Stimulated activated CD4-positive, alpha-beta T cell treated with anti-CD3 and anti-CD28 coated beads, Interleukin-1b, Interleukin-23, amount 100 ng/mL, for 1 hour (primary cell): ENCODE results near the gene CHKA.
"Not testable (repeated sequence)": the region's sequence is repeated elsewhere in the genome, so short reads cannot be mapped to it uniquely, and the experiment has no call there.

Experiments
- DNase-seq, 2 donors: peaks; one replicate each; pipeline ENCODE4 v3.0.0-alpha.2; 2020; ENCODE audit warnings: low read depth in 2 of 2

Gene CHKA

GRCh38 chr11:68116126-68116525, 5.1 kb downstream of the CHKA start:
- no peak for DNase-seq

DNA sequence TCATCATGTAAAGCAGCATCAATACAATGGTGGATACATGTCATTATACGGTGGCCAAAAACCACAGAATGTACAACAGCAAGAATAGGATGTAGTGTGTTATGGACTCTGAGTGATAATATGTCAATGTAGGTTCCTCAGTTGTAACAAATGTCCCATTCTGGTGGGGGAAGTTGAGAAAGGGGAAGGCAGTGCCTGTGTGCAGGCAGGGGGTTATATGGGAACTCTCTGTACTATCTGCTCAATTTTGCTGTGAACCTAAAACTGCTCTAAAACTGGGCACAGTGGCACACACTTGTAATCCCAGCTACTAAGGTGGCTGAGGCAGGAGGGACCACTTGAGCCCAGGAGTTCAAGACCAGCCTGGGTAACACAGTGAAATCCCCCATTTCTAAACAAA, 5.9 kb downstream of the CHKA start:
- no peak for DNase-seq

DNA sequence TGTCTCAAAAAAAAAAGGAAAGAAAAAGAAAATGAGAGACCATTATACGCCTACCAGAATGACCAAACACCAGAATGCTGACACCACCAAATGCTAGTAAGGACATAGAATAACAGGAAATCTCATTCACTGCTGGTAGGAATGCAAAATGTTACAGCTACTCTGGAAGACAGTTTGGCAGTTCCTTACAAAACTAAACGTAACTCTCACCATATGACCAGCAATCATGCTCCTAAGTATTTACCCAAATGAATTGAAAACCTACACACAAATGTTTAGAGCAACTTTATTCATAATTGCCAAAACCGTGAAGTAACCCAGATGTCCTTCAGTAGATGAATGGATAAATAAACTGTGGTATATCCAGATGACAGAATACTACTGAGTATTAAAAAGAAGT, 7.2 kb downstream of the CHKA start:
- no peak for DNase-seq

- DNase-seq, result no peak
These were observed 13.5 kb downstream of the CHKA start for GRCh38 chr11:68107689-68108088.

GRCh38 chr11:68106165-68106940, 14.8 kb downstream of the CHKA start:
- no peak for DNase-seq

- DNase-seq, result no peak
These were observed 21.4 kb downstream of the CHKA start for GRCh38 chr11:68099474-68100405.

DNA sequence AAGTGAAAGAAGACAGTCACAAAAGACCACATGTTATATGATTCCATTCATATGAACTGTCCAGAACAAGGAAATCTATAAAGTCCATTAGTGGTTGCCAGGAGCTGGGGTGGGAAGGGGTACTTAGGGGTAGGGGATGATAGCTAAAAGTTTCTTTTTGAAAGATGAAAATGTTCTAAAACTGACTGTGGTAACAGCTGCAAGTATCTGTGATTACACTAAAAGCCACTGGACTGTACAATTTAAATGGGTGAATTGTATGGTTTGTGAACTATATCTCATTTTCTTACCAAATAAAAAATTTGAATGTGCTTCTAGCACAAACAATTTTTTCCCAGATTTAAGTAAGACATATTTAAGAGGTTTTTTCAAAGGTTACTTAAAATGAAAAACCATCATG, 22.1 kb downstream of the CHKA start:
- DNase-seq, result no peak

DNA sequence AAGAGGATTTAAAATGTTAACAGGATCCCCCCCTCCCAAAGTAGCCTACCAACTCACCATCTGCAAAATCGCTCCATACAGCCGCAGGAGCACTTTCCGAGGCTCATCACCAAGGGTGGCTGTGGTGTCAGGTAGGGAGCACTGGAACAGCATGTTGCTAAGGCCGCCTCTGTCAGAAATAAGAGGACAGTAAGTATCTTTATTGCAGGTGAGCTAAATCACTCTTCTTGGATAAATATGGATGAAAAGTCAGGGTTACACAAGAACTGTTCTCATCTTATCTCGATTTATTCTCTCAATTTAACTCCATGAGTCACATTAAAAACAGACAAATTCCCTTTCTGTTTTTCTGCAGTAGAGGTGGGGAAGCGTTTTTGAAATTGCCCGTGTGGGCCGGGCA, 24.2 kb downstream of the CHKA start:
- DNase-seq, result no peak

- no peak for DNase-seq
These were observed 27.6 kb downstream of the CHKA start for GRCh38 chr11:68093565-68093964.

DNA sequence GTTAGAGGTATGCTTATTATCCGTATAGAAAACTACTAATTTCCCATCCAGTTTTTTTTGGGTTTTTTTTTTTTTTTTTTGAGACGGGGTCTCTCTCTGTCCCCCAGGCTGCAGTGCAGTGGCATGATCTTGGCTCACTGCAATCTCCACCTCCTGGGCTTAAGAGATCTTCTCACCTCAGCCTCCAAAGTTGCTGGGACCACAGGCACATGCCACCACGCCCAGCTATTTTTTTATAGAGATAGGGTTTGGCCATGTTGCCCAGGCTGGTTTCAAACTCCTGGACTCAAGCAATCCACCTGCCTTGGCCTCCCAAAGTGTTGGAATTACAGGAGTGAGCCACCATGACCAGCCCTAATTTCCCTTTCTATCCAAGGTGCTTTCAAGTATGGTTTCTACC, 28.2 kb downstream of the CHKA start:
- DNase-seq, result not testable (repeated sequence)

- no peak for DNase-seq
These were observed 28.8 kb downstream of the CHKA start for GRCh38 chr11:68092411-68092810.

DNA sequence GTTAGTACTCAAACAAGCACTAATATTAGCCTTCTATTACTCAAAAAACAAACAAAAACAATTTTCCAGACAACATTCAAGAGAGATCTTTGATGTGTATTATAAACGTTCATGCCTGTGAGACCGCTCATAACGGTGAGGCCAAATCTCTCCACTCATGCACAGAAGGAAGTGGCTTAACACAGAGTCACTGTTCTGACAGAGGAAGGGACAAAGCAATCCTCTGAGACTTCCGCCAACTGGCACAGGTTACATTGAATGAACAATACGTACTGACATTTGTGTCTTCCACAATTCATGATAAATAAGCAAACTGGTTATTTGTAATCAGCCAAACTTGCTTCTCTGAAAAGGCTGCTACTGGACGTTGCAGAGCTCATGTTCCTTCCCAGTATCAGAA, 30.5 kb downstream of the CHKA start:
- no peak for DNase-seq

- DNase-seq, result no peak
These were observed 30.9 kb downstream of the CHKA start for GRCh38 chr11:68090287-68090686.

- DNase-seq, result no peak
These were observed 31.5 kb downstream of the CHKA start for GRCh38 chr11:68089679-68090078.

DNA sequence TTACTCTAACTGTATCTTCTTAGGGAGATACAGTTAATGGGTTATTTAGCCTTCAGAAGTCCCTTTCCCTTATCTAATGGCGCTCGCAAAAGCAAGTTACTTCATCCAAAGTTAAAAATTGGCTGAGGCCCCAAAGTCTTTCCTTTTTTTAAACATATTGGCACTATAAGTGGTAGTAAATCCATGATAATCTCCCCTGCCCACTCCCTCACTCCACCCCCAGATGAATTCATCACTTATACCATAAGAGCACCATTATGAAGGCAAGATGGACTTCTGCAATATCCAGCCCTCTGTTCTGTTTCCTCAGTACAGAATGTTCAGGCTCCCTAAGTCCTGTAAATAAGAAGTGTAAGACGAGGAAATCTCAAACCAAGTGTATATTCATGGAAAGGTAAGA, 37.7 kb downstream of the CHKA start:
- DNase-seq, result no peak

DNA sequence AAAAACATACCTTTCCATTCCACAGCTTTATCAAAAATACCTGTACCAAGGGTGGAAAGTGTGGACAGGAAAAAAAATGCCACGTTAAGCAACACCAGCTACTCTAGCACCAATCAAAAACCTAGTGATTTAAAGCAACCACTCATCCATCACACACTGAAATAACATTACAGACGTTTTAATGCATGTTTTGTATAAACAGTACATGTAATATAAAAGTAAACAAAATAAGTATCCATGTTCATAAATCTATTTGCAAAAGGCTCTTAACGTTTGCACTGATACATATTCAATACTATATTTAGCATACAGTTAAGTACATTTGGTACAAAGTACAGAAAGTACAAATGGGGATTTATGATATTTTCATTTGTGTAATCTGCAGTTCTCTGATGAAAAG, 38.7 kb downstream of the CHKA start:
- no peak for DNase-seq

DNA sequence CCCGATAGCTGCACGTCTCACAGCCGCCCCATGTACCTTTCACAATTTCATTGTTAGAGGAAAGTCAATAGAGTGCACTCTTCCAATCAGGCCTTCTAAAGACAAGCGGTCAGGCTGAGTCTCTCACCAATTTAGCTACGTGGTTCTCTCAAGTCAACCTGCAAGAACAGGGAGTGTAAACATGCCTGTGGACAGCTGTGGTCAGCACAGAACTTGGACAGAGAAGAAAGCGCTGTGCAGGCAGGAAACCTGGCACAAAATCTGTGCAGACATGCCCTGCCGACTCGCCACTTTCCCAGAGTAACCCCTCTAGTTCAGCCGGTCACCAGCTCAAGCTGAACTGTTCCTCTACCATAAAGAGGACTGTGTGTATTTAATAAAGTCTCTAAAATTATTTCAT, 39.5 kb downstream of the CHKA start:
- DNase-seq, result no peak

DNA sequence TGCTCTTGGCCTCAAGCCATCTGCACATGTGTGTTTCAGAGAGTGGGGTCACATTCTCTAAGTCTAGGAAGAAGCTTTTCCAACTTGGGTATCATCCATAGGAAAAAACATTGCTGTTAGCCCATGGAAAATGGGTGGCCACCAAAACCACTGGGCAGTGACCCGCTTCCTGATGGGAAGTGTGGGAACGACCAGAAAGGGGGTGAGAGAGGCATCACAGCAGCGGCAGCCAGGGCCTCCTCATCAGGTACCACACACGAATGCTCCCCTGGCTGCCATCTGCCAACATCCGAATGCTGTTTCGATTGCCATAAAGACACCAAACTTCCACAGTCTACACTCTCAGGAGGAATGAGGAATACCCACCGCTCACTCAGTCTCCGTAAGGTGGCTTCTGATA, 40.3 kb downstream of the CHKA start:
- DNase-seq, result no peak

DNA sequence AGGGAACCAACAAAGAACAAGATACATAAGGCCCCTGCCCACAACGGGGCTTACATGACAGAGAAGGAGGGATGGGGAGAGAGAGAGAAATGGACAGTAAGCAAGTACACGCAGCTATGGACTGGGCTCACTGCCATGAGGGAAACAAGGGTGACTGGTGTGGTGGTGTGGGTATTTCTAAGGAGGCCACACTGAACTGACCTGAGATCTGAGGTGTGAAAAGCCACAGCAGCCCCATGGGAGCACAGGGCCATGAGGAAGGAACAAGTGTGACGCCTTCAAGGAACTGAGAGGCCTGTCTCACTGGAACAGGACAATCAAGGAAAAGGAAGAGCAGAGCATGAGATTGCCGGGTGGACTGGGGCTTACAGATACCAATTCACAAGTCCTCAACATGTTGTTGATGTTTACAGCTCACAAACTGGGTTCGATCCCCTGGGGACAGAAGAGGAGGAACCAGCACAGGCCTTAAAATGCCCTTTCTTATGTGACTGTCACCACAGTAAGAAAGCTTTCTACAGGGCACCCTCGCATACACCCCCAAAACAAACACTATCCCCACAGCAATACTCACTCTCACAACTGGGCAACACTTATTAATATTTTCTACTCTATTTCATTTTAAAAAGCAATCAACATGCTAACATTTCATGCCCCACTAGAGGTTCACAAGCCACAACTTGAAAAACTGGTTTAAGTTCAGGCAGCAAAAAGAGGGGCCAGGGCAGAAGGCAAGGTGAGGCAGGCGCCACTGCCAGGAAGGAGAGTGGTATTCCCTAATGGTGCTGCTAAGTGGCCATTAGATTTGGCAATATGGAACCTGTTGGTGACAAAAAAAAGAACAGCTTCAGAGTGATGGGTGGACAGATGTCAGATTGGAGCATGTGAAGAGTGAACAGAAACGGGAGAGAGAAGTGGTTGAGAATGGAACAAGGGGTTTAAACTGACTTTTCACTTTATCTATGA, 43.3 kb downstream of the CHKA start:
- no peak for DNase-seq

DNA sequence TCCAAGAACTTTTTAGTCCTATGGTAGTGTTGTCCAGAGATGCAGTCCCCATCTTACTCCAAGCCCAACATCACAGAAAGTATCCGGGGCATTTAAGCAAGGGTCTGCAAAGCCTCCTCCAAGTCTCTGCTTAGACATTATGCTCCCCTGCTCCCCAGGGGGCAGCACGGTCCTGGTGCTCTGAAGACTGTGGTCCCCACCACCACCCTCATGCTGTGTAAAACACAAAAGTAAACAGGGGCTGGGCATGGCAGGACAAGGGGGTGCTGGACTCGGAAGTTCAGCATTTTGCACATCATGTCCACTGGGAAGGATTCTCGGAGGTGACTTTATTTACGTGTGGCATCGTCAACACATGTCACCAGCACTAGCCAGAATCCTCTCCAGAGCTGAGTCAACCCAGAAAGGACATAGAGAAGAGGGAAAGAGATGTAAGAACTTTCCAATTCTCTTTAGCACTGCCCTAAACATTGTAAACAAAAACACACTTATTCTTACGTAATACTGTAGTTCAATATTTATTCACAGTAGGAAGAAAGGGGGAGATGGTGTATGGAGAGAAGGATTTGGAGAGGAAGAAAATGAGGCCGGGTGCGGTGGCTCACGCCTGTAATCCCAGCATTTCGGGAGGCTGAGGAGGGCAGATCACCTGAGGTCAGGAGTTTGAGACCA, 44.7 kb downstream of the CHKA start:
- no peak for DNase-seq
